H1 (cell line): ENCODE data around the gene KRTAP15-1. TPM values are rescaled to one million over a fixed set of nuclear protein-coding genes. Genes with fewer than 3 reads are reported as not detected.

Experiments
- CTCF ChIA-PET: fragments of 300-600 bp; sonication (Branson Sonifier 250); formaldehyde crosslinking; loops from one replicate; lab custom pipeline; 2021; ENCODE audit not compliant: partially characterized antibody; lab: Charles Lee
- POLR2A ChIA-PET: fragments of 300-600 bp; sonication (Branson Sonifier 250); formaldehyde crosslinking; loops from one replicate; lab custom pipeline; 2021; ENCODE audit warnings: inconsistent platforms; ENCODE audit not compliant: partially characterized antibody; lab: Charles Lee
- DNase-seq, 2 experiments: peaks; one replicate each; pipeline versions ENCODE4 v3.0.0 to v3.0.0-alpha.2; 2010 to 2022; ENCODE audit warnings: low spot score in 2 of 2, low read depth in 1 of 2, mixed read lengths in 1 of 2
- FAIRE-seq: peaks from 2 replicates; lab custom pipeline; 2011; peaks lifted over from hg19 to GRCh38; lab: Jason Lieb, UNC
- H2AFZ ChIP-seq: 2 replicates; pipeline ENCODE4 v1.8.1; 2012; ENCODE audit warnings: low read length, inconsistent platforms
- H2AK5ac ChIP-seq: 2 replicates; pipeline ENCODE4 v1.6.1; 2013; ENCODE audit warnings: low read depth, low read length
- H2BK120ac ChIP-seq: replicated peaks from 2 replicates; pipeline ENCODE3; 2013; ENCODE audit warnings: low read depth, low read length, inconsistent platforms
- H2BK12ac ChIP-seq: 2 replicates; pipeline ENCODE4 v1.6.1; 2013; ENCODE audit warnings: low read depth, low read length
- H2BK15ac ChIP-seq: 2 replicates; pipeline ENCODE4 v1.6.1; 2013; ENCODE audit warnings: low read length
- H2BK20ac ChIP-seq: 2 replicates; pipeline ENCODE4 v1.6.1; 2013; ENCODE audit warnings: low read length
- H2BK5ac ChIP-seq: 2 replicates; pipeline ENCODE4 v1.6.1; 2013; ENCODE audit warnings: low read depth, low read length
- H3K14ac ChIP-seq: 2 replicates; pipeline ENCODE4 v1.6.1; 2013; ENCODE audit warnings: inconsistent platforms; ENCODE audit not compliant: insufficient read length
- H3K18ac ChIP-seq: 2 replicates; pipeline ENCODE4 v1.6.1; 2013; ENCODE audit warnings: low read length; ENCODE audit errors: extremely low read depth
- H3K23ac ChIP-seq: 2 replicates; pipeline ENCODE4 v1.6.1; 2013; ENCODE audit warnings: inconsistent platforms; ENCODE audit not compliant: insufficient read length
- H3K23me2 ChIP-seq: 2 replicates; pipeline ENCODE4 v1.6.1; 2013; ENCODE audit warnings: low read depth, low read length
- H3K27ac ChIP-seq: 2 replicates; pipeline ENCODE4 v1.6.1; 2011; ENCODE audit warnings: low read depth, low read length, inconsistent platforms
- H3K27me3 ChIP-seq, 4 experiments: replicated peaks in 1 of 4; 1 replicate in 1 of 4; 2 replicates in 3 of 4; pipeline versions ENCODE4 v1.6.1 to v1.8.1; 2011 to 2013; ENCODE audit warnings: low read length in 3 of 4, mild to moderate bottlenecking in 3 of 4, inconsistent platforms in 2 of 4, mixed read lengths in 2 of 4, moderate library complexity in 1 of 4; ENCODE audit not compliant: control insufficient read depth in 3 of 4, insufficient read depth in 3 of 4; ENCODE audit errors: extremely low read depth in 1 of 4
- H3K36me3 ChIP-seq, 4 experiments: 2 replicates each; pipeline versions ENCODE4 v1.6.1 to v1.8.1; 2011 to 2013; ENCODE audit warnings: mild to moderate bottlenecking in 4 of 4, low read length in 3 of 4, moderate library complexity in 2 of 4, control low read depth in 1 of 4, inconsistent platforms in 1 of 4; ENCODE audit not compliant: insufficient read depth in 4 of 4, control insufficient read depth in 2 of 4
- H3K4ac ChIP-seq: replicated peaks from 2 replicates; pipeline ENCODE3; 2013; ENCODE audit warnings: low read length, low read depth, mixed read lengths, inconsistent platforms; ENCODE audit not compliant: insufficient read length
- H3K4me1 ChIP-seq, 4 experiments: replicated peaks in 1 of 4; 1 replicate in 1 of 4; 2 replicates in 3 of 4; pipeline versions ENCODE4 v1.6.1 to v1.8.1; 2011 to 2013; ENCODE audit warnings: low read length in 3 of 4, inconsistent platforms in 2 of 4, mixed read lengths in 1 of 4; ENCODE audit not compliant: insufficient read depth in 4 of 4, control insufficient read depth in 3 of 4
- H3K4me2 ChIP-seq, 2 experiments: 2 replicates each; pipeline versions ENCODE4 v1.6.1 to v1.8.1; 2011 to 2013; ENCODE audit warnings: low read depth in 2 of 2, low read length in 2 of 2, control low read depth in 1 of 2, inconsistent platforms in 1 of 2, mild to moderate bottlenecking in 1 of 2; ENCODE audit not compliant: insufficient read depth in 1 of 2
- H3K4me3 ChIP-seq, 4 experiments: fragments of 200-600, 300-600 bp in 1 of 4; sonication (generic), shearing (Covaris generic), sonication (Bioruptor Twin) in 1 of 4; 2 replicates each; pipeline versions ENCODE4 v1.5.1 to v1.8.1; 2011 to 2016; ENCODE audit warnings: low read length in 4 of 4, low read depth in 3 of 4, control low read depth in 2 of 4, inconsistent platforms in 2 of 4, mild to moderate bottlenecking in 2 of 4, mixed read lengths in 1 of 4, moderate library complexity in 1 of 4; ENCODE audit not compliant: insufficient read depth in 2 of 4; ENCODE audit errors: extremely low read depth in 1 of 4
- H3K56ac ChIP-seq: replicated peaks from 2 replicates; pipeline ENCODE3; 2013; ENCODE audit warnings: low read depth, mild to moderate bottlenecking, mixed read lengths, low read length, inconsistent platforms; ENCODE audit not compliant: insufficient read length
- H3K79me1 ChIP-seq: 2 replicates; pipeline ENCODE4 v1.6.1; 2013; ENCODE audit warnings: low read depth, low read length, control low read depth
- H3K79me2 ChIP-seq, 2 experiments: 2 replicates each; pipeline versions ENCODE4 v1.6.1 to v1.8.1; 2012 to 2013; ENCODE audit warnings: low read length in 2 of 2, mild to moderate bottlenecking in 2 of 2, inconsistent platforms in 1 of 2; ENCODE audit not compliant: insufficient read depth in 2 of 2, control insufficient read depth in 1 of 2
- H3K9ac ChIP-seq, 4 experiments: replicated peaks in 1 of 4; 1 replicate in 1 of 4; 2 replicates in 3 of 4; pipeline versions ENCODE4 v1.6.1 to v1.8.1; 2011 to 2013; ENCODE audit warnings: low read depth in 3 of 4, low read length in 3 of 4, control low read depth in 2 of 4, mild to moderate bottlenecking in 2 of 4, moderate library complexity in 2 of 4, inconsistent platforms in 1 of 4; ENCODE audit errors: extremely low read depth in 1 of 4
- H3K9me3 ChIP-seq, 2 experiments: 2 replicates each; pipeline versions ENCODE4 v1.6.1 to v1.8.1; 2012 to 2013; ENCODE audit warnings: mild to moderate bottlenecking in 2 of 2, moderate library complexity in 2 of 2, control low read depth in 1 of 2, inconsistent platforms in 1 of 2, low read depth in 1 of 2, low read length in 1 of 2, mixed read lengths in 1 of 2; ENCODE audit not compliant: insufficient read depth in 2 of 2
- H4K20me1 ChIP-seq, 2 experiments: replicated peaks in 1 of 2; 2 replicates each; pipeline versions ENCODE3 to v1.8.1; 2011 to 2013; ENCODE audit warnings: inconsistent platforms in 2 of 2, low read length in 2 of 2, mild to moderate bottlenecking in 1 of 2; ENCODE audit not compliant: insufficient read depth in 2 of 2, control insufficient read depth in 1 of 2
- H4K5ac ChIP-seq: 2 replicates; pipeline ENCODE4 v1.6.1; 2013; ENCODE audit warnings: low read length, low read depth, mixed read lengths, inconsistent platforms; ENCODE audit not compliant: insufficient read length
- H4K8ac ChIP-seq: 2 replicates; pipeline ENCODE4 v1.8.0; 2013; ENCODE audit warnings: mild to moderate bottlenecking, moderate library complexity, low read length, inconsistent platforms; ENCODE audit not compliant: insufficient read depth; ENCODE audit errors: extremely low read depth
- H4K91ac ChIP-seq: replicated peaks from 2 replicates; pipeline ENCODE3; 2013; ENCODE audit warnings: low read length, mixed read lengths, inconsistent platforms; ENCODE audit not compliant: insufficient read length
- ATF3 ChIP-seq: IDR thresholded peaks from 2 replicates; pipeline ENCODE4 v1.6.1; 2011; ENCODE audit warnings: low read depth, mild to moderate bottlenecking, low read length; ENCODE audit not compliant: insufficient read depth
- CREB1 ChIP-seq: IDR thresholded peaks from 2 replicates; pipeline ENCODE4 v1.6.1; 2012; ENCODE audit warnings: inconsistent platforms
- CTBP2 ChIP-seq: IDR thresholded peaks from 2 replicates; pipeline ENCODE4 v1.7.0; 2011; ENCODE audit warnings: borderline replicate concordance, mild to moderate bottlenecking, moderate library complexity, mixed read lengths, low read length; ENCODE audit not compliant: insufficient read depth, insufficient read length
- E2F6 ChIP-seq: IDR thresholded peaks from 2 replicates; pipeline ENCODE4 v1.6.1; 2012; ENCODE audit warnings: inconsistent platforms
- HDAC2 ChIP-seq, 2 experiments: fragments of 300-600 bp in 1 of 2; sonication (generic) in 1 of 2; IDR thresholded peaks; 2 replicates each; pipeline ENCODE4 v1.6.1; 2011 to 2012; ENCODE audit warnings: low read depth in 2 of 2, low read length in 2 of 2, mild to moderate bottlenecking in 2 of 2, moderate library complexity in 2 of 2, borderline replicate concordance in 1 of 2, inconsistent platforms in 1 of 2
- HDAC6 ChIP-seq: IDR thresholded peaks from one replicate; pipeline ENCODE4 v1.7.1; 2012; ENCODE audit warnings: low read depth, mild to moderate bottlenecking, inconsistent platforms, low read length, moderate library complexity
- KDM1A ChIP-seq: fragments of 200-600, 300-600 bp; sonication (generic); IDR thresholded peaks from 2 replicates; pipeline ENCODE4 v1.7.1; 2016; ENCODE audit warnings: mild to moderate bottlenecking, low read length, borderline replicate concordance
- NANOG ChIP-seq: IDR thresholded peaks from 2 replicates; pipeline ENCODE4 v1.6.1; 2011; ENCODE audit warnings: low read length, low read depth, mild to moderate bottlenecking, inconsistent platforms; ENCODE audit not compliant: insufficient read depth, poor library complexity, severe bottlenecking
- NRF1 ChIP-seq: IDR thresholded peaks from 2 replicates; pipeline ENCODE4 v1.6.1; 2011; ENCODE audit warnings: mild to moderate bottlenecking, low read depth, low read length, improper control_type of control experiment
- SP2 ChIP-seq: IDR thresholded peaks from 2 replicates; pipeline ENCODE4 v1.6.1; 2012; ENCODE audit warnings: mild to moderate bottlenecking, low read length, inconsistent platforms
- TAF7 ChIP-seq: optimal IDR thresholded peaks from 2 replicates; pipeline ENCODE3; 2011; ENCODE audit warnings: low read depth, mild to moderate bottlenecking, inconsistent platforms, low read length, moderate library complexity, borderline replicate concordance
- WGBS, 2 experiments: shearing (Covaris generic) in 1 of 2; methylation state at CpG; one replicate each; pipeline versions ENCODE4 v1.1.6 to v1.1.7; 2013 to 2015; ENCODE audit warnings: low lambda C conversion rate in 2 of 2, mixed read lengths in 2 of 2, inconsistent platforms in 1 of 2, low coverage in 1 of 2, missing lambda C conversion rate in 1 of 2; ENCODE audit not compliant: insufficient replicate concordance in 2 of 2, insufficient coverage in 1 of 2, insufficient read length in 1 of 2; ENCODE audit errors: extremely low coverage in 1 of 2, missing lambda C conversion rate in 1 of 2; 5-methylcytosine and 5-hydroxymethylcytosine counted together
- polyA plus RNA-seq, 7 experiments: library from polyadenylated mRNA; depleted of rRNA in 3 of 7; stranded (reverse) in 5 of 7; unstranded in 2 of 7; fragments of >200 nt in 5 of 7; fragments of 200-250 nt in 2 of 7; gene quantifications; 1 replicate in 5 of 7; 2 replicates in 1 of 7; 4 replicates in 1 of 7; pipeline versions ENCODE4 v1.2.1 to v1.2.3, GENCODE V29; 2011 to 2013; ENCODE audit warnings: missing spikeins in 2 of 7, mixed read lengths in 2 of 7
- total RNA-seq: library from RNA; stranded (reverse); fragmentation: NEBNext Ultra II Directional; extraction: Animal tissue kit (Norgen Biotek cat#: 25700); gene quantifications from 2 replicates; pipeline ENCODE4 v1.2.1, GENCODE V29; 2021

KRTAP15-1 gene
- total and polyA plus RNA-seq, 2 of the 8 experiments (the other 6 are each of a cell fraction or from before 2014, with no cell fraction given): not detected

GRCh38 chr21:30468900-30469714, 29.0 kb downstream of the KRTAP15-1 start:
- H3K79me1 ChIP-seq: no peaks in the 10 kb centered on the region
- H2BK15ac ChIP-seq: no peak overlapping the region
- no peak overlapping the region for H4K91ac ChIP-seq
- no peak overlapping the region for H3K4me2 ChIP-seq
- H3K79me2 ChIP-seq: no peaks in the 10 kb centered on the region
- H3K27me3 ChIP-seq: no peaks in the 10 kb centered on the region
- FAIRE-seq (no peak), DNase-seq (no peak)
- no peak overlapping the region for H4K8ac ChIP-seq
- no peak overlapping the region for H3K4ac ChIP-seq
- H2BK20ac ChIP-seq: no peak overlapping the region
- no peak overlapping the region for H2AFZ ChIP-seq
- no peak overlapping the region for H2BK120ac ChIP-seq
- no peak overlapping the region for H2AK5ac ChIP-seq
- H3K56ac ChIP-seq: no peak overlapping the region
- H2BK12ac ChIP-seq: no peak overlapping the region
- no peak overlapping the region for H3K9ac ChIP-seq
- no peaks in the 10 kb centered on the region for H3K36me3 ChIP-seq
- H3K18ac ChIP-seq: no peak overlapping the region
- no peaks in the 10 kb centered on the region for H3K9me3 ChIP-seq
- ChIA-PET POLR2A (no interaction called here), CTCF (interaction anchor here (0.7 to 1.3 kb wide), 3 partner anchors 28 to 128 kb away, joined by 3 to 4 read pairs (median 3); no protein-coding TSS in a partner anchor)
- H3K27ac ChIP-seq: no peak overlapping the region
- H3K23me2 ChIP-seq: no peaks in the 10 kb centered on the region
- no peaks in the 10 kb centered on the region for H3K4me1 ChIP-seq
- no peak overlapping the region for H3K14ac ChIP-seq
- WGBS, 2 experiments: 86% methylated on average over 6 of the region's 6 CpGs; no CpG with 5 or more reads in 1 of the 2 experiments
- no peak overlapping the region for H4K5ac ChIP-seq
- no peak overlapping the region for H2BK5ac ChIP-seq
- no peaks in the 10 kb centered on the region for H4K20me1 ChIP-seq
- no peak overlapping the region for H3K23ac ChIP-seq
- H3K4me3 ChIP-seq: no peak overlapping the region
- TF ChIP-seq SP2 (no peak), CREB1 (no peak), CTBP2 (no peak), NANOG (no peak), E2F6 (no peak), HDAC6 (no peak), TAF7 (no peak), ATF3 (no peak), HDAC2 (IDR thresholded peaks at IDR 0.05; ENCODE audit: borderline replicate concordance in 1 of 2, low read depth in 2 of 2, low read length in 2 of 2) (no peak), KDM1A (no peak), NRF1 (no peak)
